ENCODE measurements around the gene SHOC1.
"Not testable (repeated sequence)": the region's sequence is repeated elsewhere in the genome, so short reads cannot be mapped to it uniquely, and the experiment has no call there.

SHOC1 gene

DNA sequence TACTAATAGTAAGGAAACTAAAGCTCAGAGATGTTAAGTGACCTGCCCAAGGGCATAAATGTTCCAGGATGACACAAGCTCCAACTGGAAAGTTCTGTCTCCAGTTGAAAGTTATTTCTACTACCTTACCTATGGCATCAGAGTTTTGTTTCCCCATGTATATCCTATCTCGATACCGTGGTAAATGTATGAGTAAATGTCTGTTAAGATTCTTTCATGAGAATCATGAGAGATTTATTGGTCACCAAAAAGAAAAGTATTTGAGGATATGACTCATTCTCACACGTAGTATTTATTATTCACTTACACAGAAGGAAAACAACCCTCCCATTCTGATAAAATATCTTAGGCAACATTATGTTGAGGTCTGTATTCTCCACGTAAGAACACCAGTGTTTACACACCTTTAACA is 11.1 kb upstream of the SHOC1 start:
- no peak for DNase-seq (ENCODE audit: low read depth in 1 of 2, low spot score in 1 of 2)

DNA sequence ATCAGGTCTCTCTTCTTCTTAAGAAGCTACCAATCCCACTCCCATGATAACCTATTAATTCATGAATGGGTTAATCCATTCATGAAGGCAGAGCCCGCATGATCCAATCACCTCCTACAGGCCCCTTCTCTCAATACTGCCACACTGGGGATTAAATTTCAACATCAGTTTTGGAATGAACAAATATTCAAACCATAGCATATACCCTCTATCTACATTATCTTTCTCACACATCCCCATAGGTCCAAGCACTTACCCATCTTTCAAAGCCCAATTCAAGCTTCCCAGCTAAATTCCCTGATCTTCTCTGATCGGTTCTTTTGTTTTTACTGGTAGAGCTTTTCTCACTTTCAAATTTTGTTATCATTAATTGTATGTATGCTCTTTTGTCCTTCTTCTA is 10.5 kb upstream of the SHOC1 start:
- DNase-seq (ENCODE audit: low read depth in 1 of 2, low spot score in 1 of 2) = no peak

DNA sequence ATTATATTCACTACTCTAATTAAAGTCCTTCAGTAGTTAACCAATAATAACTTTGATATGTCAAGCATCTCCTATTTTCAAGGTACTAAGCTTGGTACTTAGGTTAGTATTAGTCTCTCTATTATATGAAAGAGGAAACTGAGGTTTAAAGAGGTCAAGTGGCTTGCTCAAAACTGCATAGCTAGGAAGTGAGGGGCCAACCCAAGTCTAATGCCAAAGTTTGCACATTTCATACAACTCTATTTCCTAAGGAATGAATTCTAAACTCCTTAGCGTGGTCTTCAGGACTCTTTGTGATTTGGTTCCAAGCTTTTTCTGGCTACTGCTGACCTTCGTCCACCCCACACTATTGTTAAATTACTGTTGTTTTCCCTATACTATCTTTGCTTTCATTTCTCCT is 9.9 kb upstream of the SHOC1 start:
- DNase-seq (ENCODE audit: low read depth in 1 of 2, low spot score in 1 of 2) = no peak

DNA sequence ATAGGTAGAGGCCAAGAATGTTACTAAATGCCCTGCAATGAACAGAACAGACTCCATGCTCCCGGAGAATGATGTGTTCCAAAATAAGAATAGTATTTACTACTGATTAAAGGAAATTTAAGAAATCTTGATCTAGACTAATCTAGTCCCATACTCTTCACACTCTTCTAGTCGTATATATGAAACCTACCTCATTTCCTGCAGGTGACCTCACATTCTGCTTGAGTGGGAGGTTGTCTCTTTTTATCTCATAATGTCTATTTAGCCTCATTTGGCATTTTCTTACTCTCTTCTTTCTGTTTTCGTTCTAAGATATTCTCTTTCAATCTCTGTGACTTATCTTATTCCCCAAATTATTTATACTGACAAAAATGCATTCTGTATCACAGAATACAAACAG is 9.2 kb upstream of the SHOC1 start:
- DNase-seq (ENCODE audit: low read depth in 1 of 2, low spot score in 1 of 2) = no peak

DNA sequence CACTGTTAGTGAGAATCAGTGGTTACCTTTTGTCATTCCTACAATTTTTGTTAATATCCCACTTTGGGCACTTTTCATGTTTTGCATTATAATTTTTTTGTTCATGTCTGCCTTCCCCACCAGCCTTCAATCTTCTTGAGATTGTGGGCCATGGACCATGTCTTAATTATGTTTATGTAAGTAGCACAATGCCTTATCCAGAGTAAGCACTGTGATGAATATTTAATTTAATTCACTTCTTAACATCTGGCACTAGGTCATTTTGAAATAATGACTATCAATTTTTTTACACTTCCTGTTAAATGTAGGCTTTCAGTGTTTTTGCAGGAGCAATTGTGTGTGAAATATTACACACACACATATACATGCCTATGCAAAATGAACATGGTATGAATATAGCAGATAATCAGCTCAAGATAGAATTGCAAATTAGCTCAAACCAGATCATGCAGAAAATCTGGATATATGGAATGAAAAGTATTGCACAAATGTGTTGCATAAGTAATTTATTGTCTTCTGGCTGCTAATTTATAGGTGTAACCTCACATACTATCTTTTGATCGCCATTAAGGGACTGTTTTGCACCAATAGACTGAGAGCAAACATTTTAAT is 5.3 kb upstream of the SHOC1 start:
- no peak for DNase-seq (ENCODE audit: low read depth in 1 of 2, low spot score in 1 of 2)

DNA sequence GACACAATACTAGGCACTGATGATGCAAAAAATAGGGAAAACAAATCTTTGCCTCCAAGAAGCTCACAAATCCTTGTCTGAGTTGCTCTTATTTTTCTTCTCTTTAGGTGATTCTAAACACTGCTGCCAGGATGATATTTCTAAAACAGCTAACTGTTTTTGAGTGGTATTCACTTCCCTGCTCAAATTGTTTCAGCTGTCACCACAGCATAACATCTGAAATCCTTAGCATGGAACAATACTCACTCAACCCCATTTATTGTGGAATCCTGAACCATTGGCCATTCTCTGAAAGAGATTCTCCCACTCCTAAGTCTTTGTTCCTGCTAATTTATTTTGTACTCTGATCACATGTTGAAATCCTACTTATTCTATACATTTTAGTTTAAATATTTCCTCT is 4.8 kb upstream of the SHOC1 start:
- no peak for DNase-seq (ENCODE audit: low read depth in 1 of 2, low spot score in 1 of 2)

DNA sequence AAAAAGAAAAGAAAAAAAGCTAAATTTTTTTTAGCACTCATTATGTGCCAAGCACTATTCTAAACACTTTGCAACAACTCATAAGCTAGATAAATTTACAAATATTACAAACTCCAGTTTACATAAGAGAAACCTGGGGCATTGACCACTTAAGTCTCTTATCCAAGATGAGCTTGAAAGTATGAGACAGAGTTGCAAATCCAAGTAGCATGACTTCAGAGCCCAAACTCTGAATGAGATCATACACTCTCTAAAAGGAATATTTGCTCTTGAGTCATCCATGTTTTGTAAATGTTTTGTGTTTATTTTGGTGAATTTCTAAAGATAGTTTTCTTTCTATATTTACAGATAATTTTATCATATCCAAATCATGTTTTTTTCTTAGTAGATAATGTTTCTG is 4.0 kb upstream of the SHOC1 start:
- no peak for DNase-seq (ENCODE audit: low read depth in 1 of 2, low spot score in 1 of 2)

DNA sequence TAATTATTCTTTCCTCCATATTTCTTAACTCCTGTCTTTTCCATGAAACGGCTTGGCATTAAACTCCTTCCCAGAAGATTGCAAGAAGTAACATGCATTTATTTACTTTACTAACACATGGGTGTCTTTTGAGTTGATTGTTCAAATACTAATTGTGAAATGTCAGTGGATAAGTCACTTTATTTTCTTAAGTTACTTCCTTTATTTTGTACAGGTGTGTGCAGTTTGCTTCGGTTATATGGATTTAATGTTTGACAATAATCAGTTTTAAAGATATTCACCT is 761 bp upstream of the SHOC1 start:
- no peak for DNase-seq (ENCODE audit: low read depth in 1 of 2, low spot score in 1 of 2)

DNA sequence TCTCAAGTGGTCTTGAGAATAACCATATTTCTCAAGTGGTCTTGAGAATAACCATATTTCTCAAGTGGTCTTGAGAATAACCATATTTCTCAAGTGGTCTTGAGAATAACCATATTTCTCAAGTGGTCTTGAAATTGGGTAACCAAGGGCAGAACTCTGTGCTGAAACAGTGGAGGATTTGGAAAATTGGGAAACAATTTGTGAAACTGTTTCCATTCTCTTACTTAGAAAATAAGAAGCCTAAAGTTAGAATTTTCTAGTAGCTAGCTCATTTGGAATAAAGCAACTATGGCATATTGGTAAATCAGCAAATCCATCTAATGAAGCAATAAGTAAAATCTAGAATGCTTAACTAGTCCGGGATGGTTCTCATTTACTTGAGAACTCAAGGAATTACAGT is 2.9 kb downstream of the SHOC1 start:
- DNase-seq (ENCODE audit: low read depth in 1 of 2, low spot score in 1 of 2) = not testable (repeated sequence)

DNA sequence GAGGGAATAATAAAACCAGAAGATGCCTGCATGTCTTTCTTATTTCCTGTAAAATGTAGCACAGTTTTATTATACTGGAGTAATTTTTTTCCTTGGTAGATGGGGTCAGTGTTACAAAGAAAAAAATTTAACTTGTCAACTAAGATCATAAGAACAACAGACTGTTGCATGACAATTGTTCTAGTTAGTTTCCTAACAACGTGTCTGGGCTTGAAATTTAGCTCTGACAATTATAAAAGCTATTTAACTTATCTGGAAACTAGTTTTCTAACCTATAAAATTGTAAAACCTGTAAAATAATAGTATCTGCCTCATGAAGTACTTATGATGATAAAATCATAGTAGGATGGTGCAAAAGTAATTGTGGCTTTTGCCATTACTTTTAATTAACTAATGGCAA is 4.9 kb downstream of the SHOC1 start:
- no peak for DNase-seq (ENCODE audit: low read depth in 1 of 2, low spot score in 1 of 2)

DNA sequence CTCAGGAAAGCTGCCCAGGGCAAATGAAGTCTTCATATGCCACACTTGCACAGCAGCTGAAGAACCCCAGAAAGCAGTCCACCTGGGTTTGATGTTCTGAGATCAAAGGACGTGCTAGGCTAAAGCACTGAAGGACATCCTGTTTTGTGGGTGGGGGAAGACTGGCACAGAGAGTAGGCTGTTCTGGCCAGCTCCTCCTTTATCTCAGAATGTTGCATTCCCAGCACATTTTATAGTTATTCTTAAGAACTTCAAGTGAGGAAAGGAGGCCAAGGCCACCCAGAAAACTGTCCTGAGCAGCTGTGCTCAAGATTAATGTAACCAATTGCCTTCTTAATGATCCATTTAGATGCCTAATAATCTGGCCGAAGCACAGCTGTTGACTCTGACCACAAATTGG is 10.9 kb downstream of the SHOC1 start:
- DNase-seq (ENCODE audit: low read depth in 1 of 2, low spot score in 1 of 2) = no peak

DNA sequence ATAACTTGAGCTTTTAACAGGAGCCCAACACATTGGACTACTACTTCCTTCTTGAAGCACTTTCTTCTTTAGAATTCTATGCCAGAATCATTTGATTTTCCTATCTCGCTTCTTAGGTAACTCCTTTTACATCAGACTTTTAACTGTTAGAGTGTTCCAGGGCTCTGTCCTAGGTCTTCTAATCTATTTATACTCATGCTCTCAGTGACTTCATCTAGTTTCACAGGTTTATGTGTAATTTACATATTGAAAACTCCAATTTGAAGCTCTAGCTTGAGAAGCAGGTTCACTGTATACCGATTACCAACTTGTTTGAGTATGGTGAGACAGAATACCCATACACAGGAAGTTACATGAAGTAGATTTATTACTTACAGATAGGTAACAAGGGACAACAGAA is 11.3 kb downstream of the SHOC1 start:
- DNase-seq (ENCODE audit: low read depth in 1 of 2, low spot score in 1 of 2) = no peak

DNA sequence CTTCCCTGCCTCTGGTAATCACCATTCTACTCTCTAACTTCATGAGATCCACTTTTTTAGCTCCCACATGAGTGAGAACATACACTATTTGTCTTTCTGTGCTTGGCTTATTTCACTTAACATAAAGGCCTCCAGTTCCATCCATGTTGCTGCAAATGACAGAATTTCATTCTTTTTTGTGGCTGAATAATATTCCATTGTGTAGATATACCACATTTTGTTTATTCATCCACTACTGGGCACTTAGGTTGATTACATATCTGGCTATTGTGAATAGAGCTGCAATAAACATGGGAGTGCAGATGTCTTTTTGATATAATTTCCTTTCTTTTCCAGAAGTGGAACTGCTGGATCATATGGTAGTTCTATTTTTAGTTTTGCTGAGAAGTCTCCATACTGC is 28.7 kb downstream of the SHOC1 start:
- no peak for DNase-seq (ENCODE audit: low read depth in 1 of 2, low spot score in 1 of 2)

DNA sequence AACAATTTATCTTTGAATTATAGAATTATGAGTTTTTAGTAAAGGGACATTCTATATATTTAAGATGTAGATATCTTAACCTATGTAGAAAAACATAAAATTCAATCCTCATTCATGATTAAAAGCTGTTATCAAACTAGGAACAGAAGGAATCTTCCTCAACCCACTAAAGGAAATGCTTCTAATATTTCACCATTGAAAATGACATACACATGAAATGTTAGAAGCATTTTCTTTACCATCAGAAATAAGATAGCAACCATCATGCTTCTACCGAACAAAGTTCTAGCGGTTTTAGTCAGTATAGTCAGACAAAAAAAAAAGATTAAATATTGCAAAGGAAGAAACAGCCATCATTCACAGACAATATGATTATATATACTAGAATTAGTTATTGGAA is 32.2 kb downstream of the SHOC1 start:
- no peak for DNase-seq (ENCODE audit: low read depth in 1 of 2, low spot score in 1 of 2)

DNA sequence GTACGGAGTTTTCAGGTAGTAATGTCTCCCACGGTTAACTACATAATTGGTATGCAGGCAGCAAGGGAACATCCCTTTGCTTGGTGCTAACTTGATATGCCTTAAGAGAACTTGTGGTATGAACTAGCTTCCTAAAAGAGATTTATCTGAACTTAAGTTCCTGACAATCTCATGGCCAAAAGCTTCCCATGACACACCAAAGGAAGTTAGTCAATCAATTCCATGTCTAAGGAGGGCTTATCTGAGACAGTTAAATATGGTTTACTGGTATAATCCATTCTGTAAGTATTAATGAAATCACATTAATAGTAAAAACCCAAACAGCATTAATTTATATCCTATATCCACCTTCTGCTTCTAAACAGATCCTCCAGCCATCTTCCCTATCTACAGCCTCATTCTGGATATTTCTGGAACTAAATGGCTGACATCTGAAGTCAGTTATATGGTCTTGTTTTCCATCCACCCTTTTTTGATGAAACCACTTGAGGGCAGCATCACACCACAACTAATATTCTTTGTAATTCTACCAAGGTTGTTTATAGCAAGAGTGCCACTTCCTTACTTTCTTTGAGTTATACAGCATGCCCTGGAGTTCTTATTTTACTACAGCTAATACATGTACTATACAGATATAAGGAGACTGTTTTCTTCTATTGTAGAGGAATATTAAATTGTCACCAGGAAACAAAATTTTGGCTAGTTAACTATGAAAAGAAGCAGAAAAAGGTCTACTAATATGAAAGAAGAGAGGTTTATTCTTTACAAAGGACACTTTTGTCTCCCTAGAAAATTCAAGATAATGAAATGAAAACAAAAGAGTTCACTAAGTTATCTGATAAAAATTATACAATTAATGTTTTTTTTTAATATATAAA is 34.7 kb downstream of the SHOC1 start:
- DNase-seq (ENCODE audit: low read depth in 1 of 2, low spot score in 1 of 2) = peak in 1 of 2 donors; percentile 2

DNA sequence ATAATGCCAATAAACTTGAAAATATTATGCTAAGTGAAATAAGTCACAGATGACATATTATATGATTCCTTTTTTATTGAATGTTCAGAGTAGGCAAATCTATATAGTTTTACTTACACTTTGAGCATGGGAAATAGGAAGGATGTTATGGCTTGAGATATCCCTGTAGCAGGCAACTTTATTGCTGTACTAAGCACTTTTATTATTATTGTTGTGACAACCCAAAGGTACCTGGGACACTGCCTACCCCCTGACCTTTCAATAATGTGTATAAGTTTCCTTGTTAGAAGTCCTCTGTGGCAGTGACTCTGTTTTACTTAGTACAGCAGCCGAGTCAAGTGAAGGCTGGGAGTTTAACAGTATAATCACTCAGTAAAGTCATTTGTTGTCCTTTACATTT is 39.9 kb downstream of the SHOC1 start:
- no peak for DNase-seq (ENCODE audit: low read depth in 1 of 2, low spot score in 1 of 2)

DNA sequence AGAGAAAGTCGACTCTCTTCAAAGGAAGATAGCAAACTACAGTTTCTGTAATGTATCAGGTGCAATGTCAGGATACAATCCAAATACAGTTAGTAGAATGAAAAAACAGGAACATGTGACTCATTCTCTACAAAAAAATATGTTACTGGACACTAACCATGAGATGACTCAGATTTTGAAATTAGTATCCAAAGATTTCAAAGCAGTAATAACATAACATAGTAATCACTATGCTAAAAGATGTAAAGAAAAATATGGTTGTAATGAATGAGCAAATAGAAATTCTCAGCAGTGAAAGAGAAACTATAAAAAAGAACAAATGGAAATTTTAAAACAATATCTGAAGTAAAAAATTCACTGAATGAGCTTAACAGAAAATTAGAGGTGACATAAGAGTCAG is 42.3 kb downstream of the SHOC1 start:
- no peak for DNase-seq (ENCODE audit: low read depth in 1 of 2, low spot score in 1 of 2)
